GM18502 (cell line): ENCODE results near the gene GRAMD2B.
"Not testable (repeated sequence)": the region's sequence is repeated elsewhere in the genome, so short reads cannot be mapped to it uniquely, and the experiment has no call there.

Source experiments
- ATAC-seq: cut with Tn5 transposase; IDR thresholded peaks from one replicate; pipeline ENCODE4 v1.9.1; 2021; ENCODE audit warnings: mild to moderate bottlenecking; ENCODE audit not compliant: unreplicated experiment, poor library complexity

Gene GRAMD2B

GRCh38 chr5:126403876-126404275, 19.3 kb upstream of the GRAMD2B start:
- no peak for ATAC-seq

GRCh38 chr5:126410623-126411022, 12.6 kb upstream of the GRAMD2B start:
- no peak for ATAC-seq

- ATAC-seq = no peak
Observed at GRCh38 chr5:126413856-126414255, 9.4 kb upstream of the GRAMD2B start.

- ATAC-seq = no peak
Observed at GRCh38 chr5:126414874-126415502, 8.2 kb upstream of the GRAMD2B start.

- no peak for ATAC-seq
Observed at GRCh38 chr5:126415789-126416188, 7.4 kb upstream of the GRAMD2B start.

- no peak for ATAC-seq
Observed at GRCh38 chr5:126416266-126416925, 6.8 kb upstream of the GRAMD2B start.

GRCh38 chr5:126417178-126417577, 6.0 kb upstream of the GRAMD2B start:
- ATAC-seq = no peak

GRCh38 chr5:126419102-126419501, 4.1 kb upstream of the GRAMD2B start:
- ATAC-seq = no peak

GRCh38 chr5:126428421-126428820, 5.2 kb downstream of the GRAMD2B start:
- no peak for ATAC-seq

- no peak for ATAC-seq
Observed at GRCh38 chr5:126430631-126431030, 7.4 kb downstream of the GRAMD2B start.

GRCh38 chr5:126433701-126434100, 10.5 kb downstream of the GRAMD2B start:
- ATAC-seq = no peak

GRCh38 chr5:126435261-126435660, 12.1 kb downstream of the GRAMD2B start:
- no peak for ATAC-seq

GRCh38 chr5:126435714-126436113, 12.5 kb downstream of the GRAMD2B start:
- ATAC-seq = no peak

GRCh38 chr5:126437721-126438120, 14.5 kb downstream of the GRAMD2B start:
- ATAC-seq = no peak

- peak; percentile 83 for ATAC-seq
Observed at GRCh38 chr5:126438267-126438666, 15.1 kb downstream of the GRAMD2B start.

GRCh38 chr5:126438868-126439267, 15.7 kb downstream of the GRAMD2B start:
- no peak for ATAC-seq

GRCh38 chr5:126439724-126440123, 16.5 kb downstream of the GRAMD2B start:
- ATAC-seq = not testable (repeated sequence)

GRCh38 chr5:126441230-126441629, 18.0 kb downstream of the GRAMD2B start:
- ATAC-seq = no peak

GRCh38 chr5:126443374-126443851, 20.2 kb downstream of the GRAMD2B start:
- peak; percentile 92 for ATAC-seq

- ATAC-seq = no peak
Observed at GRCh38 chr5:126444137-126444536, 20.9 kb downstream of the GRAMD2B start.

GRCh38 chr5:126445502-126446174, 22.4 kb downstream of the GRAMD2B start:
- no peak for ATAC-seq
